K562 (cell line): ENCODE data around the gene TBL1X. TPM values are rescaled to one million over a fixed set of nuclear protein-coding genes. Genes with fewer than 3 reads are reported as not detected.

ENCODE experiments used
- CHD1 ChIP-seq: fragments of 200-600 bp; sonication (generic); IDR thresholded peaks from one replicate; pipeline ENCODE4 v1.6.1; 2012; ENCODE audit warnings: mild to moderate bottlenecking, moderate library complexity, low read length, inconsistent platforms
- DNMT1 ChIP-seq: fragments of 450-650 bp; IDR thresholded peaks from 2 replicates; pipeline ENCODE4 v1.6.1; 2016; ENCODE audit warnings: antibody characterized with exemption, mild to moderate bottlenecking
- MEIS2 ChIP-seq: fragments of 450-650 bp; IDR thresholded peaks from 2 replicates; pipeline ENCODE4 v1.6.1; 2014; ENCODE audit warnings: mild to moderate bottlenecking; ENCODE audit not compliant: partially characterized antibody
- NCOA4 ChIP-seq: fragments of 450-650 bp; IDR thresholded peaks from 2 replicates; pipeline ENCODE4 v1.6.1; 2018; ENCODE audit warnings: mild to moderate bottlenecking; ENCODE audit not compliant: partially characterized antibody
- PHB ChIP-seq: fragments of 250-450 bp; sonication (Bioruptor Pico); IDR thresholded peaks from 2 replicates; pipeline ENCODE4 v1.5.0; 2021
- TFAM ChIP-seq: fragments of 250-450 bp; sonication (Bioruptor Pico); conservative IDR thresholded peaks from 2 replicates; pipeline ENCODE4 v1.5.0; 2021; ENCODE audit warnings: mild to moderate bottlenecking, moderate library complexity
- ZC3H11A ChIP-seq: IDR thresholded peaks from 2 replicates; pipeline ENCODE4 v1.6.1; 2012; ENCODE audit warnings: low read depth, low read length, improper control_type of control experiment
- ZNF316 ChIP-seq: fragments of 450-650 bp; IDR thresholded peaks from 2 replicates; pipeline ENCODE4 v1.6.1; 2016
- ZNF766 ChIP-seq: fragments of 200-800 bp; sonication (Bioruptor generic); conservative IDR thresholded peaks from 2 replicates; pipeline ENCODE4 v1.6.1; 2016; ENCODE audit warnings: missing genetic modification characterization, missing compliant biosample characterization
- polyA plus RNA-seq, 8 experiments: library from polyadenylated mRNA; depleted of rRNA in 4 of 8; stranded (reverse) in 5 of 8; unstranded in 3 of 8; fragments of >200 nt; fragmentation: Nextera tagmentation in 2 of 8; fragmentation: Illumina TruSeq in 1 of 8; extraction: Ambion mirVana in 2 of 8; extraction: Trizol in 1 of 8; gene quantifications; 2 replicates each; pipeline versions ENCODE4 v1.2.1 to v1.2.3, GENCODE V29; 2011 to 2014; ENCODE audit warnings: inconsistent platforms in 1 of 8, missing spikeins in 1 of 8
- total RNA-seq, 7 experiments: library from RNA; depleted of rRNA in 6 of 7; stranded (reverse); fragments of >200 nt in 6 of 7; fragmentation: Illumina TruSeq in 2 of 7; extraction: Trizol in 2 of 7; gene quantifications; 2 replicates each; pipeline versions ENCODE4 v1.2.1 to v1.2.3, GENCODE V29; 2011 to 2021; ENCODE audit warnings: low replicate concordance in 1 of 7
- TF ChIP-seq, protein P1 (sequence below): sonication (generic); formaldehyde crosslinking; IDR thresholded peaks from 2 replicates; pipeline ENCODE4 v1.8.0; 2022; ENCODE audit warnings: mild to moderate bottlenecking, missing genetic modification reagents, borderline replicate concordance

The TBL1X gene
- total and polyA plus RNA-seq, 9 of the 15 experiments (the other 6 are each of a cell fraction or from before 2014, with no cell fraction given), result 6.0 to 49.6 (median 19.7) TPM

DNA sequence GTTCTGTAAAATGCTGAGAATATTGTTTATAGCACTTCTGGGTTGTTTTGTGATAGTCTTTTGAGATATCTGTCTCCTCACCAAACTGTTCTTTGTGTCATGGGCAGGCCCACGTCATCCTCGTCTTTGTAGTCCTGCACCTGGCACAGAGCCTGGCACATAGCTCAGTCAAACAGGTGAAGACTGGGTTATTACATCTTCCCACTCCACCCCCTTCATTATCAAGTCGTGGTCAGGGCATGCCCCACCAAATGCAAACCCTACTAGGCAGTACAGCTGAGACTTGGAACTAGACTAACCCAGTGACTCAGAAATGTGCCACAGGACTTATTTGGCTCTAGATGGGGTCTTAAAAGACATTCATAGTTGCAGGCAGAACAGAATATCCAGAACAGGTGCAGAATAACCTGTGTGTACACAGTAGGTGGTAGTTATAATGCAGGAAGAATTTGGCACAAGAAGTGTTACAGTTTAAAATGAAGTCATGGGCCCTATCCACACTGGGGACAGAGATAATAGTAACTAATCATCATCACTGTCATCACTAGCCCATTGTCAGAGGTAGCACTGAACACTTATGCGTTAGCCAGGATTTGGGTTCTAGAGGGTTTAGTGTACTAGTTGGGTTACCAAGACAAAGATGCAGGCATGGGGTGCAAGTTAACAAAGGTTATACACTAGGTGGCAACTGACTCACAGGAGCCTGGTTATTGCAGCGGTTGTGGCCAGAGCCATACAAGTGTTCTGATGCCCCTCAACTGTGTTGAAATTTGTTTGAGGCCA is 74.9 kb downstream of the TBL1X start (continued):
- peak; percentile 33 for TF ChIP-seq MEIS2
- TF ChIP-seq ZNF766 (CRISPR knock-in tag), result no peak
- TF ChIP-seq TFAM, result no peak
- TF ChIP-seq DNMT1, result no peak
- TF ChIP-seq ZNF316, result no peak
- TF ChIP-seq ZC3H11A, result no peak
- TF ChIP-seq, protein P1, sequence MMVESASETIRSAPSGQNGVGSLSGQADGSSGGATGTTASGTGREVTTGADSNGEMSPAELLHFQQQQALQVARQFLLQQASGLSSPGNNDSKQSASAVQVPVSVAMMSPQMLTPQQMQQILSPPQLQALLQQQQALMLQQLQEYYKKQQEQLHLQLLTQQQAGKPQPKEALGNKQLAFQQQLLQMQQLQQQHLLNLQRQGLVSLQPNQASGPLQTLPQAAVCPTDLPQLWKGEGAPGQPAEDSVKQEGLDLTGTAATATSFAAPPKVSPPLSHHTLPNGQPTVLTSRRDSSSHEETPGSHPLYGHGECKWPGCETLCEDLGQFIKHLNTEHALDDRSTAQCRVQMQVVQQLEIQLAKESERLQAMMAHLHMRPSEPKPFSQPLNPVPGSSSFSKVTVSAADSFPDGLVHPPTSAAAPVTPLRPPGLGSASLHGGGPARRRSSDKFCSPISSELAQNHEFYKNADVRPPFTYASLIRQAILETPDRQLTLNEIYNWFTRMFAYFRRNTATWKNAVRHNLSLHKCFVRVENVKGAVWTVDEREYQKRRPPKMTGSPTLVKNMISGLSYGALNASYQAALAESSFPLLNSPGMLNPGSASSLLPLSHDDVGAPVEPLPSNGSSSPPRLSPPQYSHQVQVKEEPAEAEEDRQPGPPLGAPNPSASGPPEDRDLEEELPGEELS, result no peak
- TF ChIP-seq CHD1, result no peak
- TF ChIP-seq NCOA4, result no peak
- no peak for TF ChIP-seq PHB (CRISPR knock-in tag)
